DND-41 (cell line): ENCODE results near the gene MAPK1.

ENCODE experiments used
- ATAC-seq: fragments of 200-7000 bp; cut with Tn5 transposase; 3 replicates; pipeline ENCODE4 v1.9.1; 2021; ENCODE audit warnings: low read depth; ENCODE audit not compliant: insufficient read depth
- DNase-seq: peaks from one replicate; pipeline ENCODE4 v3.0.0-alpha.2; 2020
- H2AFZ ChIP-seq: 2 replicates; pipeline ENCODE4 v1.6.0; 2012; ENCODE audit warnings: low read depth, low read length
- H3K27ac ChIP-seq: 2 replicates; pipeline ENCODE4 v1.5.1; 2012; ENCODE audit warnings: low read length, inconsistent platforms
- H3K27me3 ChIP-seq: fragments of 200-600 bp; sonication (generic); 2 replicates; pipeline ENCODE4 v1.6.0; 2012; ENCODE audit warnings: low read length, mild to moderate bottlenecking, inconsistent platforms; ENCODE audit not compliant: insufficient read depth, poor library complexity
- H3K36me3 ChIP-seq: 2 replicates; pipeline ENCODE4 v1.5.1; 2012; ENCODE audit warnings: low read length, inconsistent platforms; ENCODE audit not compliant: insufficient read depth
- H3K4me1 ChIP-seq: 2 replicates; pipeline ENCODE4 v1.5.1; 2012; ENCODE audit warnings: mild to moderate bottlenecking, low read length; ENCODE audit not compliant: insufficient read depth
- H3K4me2 ChIP-seq: 2 replicates; pipeline ENCODE4 v1.6.0; 2012; ENCODE audit warnings: mild to moderate bottlenecking, moderate library complexity, low read length, inconsistent platforms; ENCODE audit not compliant: insufficient read depth
- H3K4me3 ChIP-seq, 2 experiments: fragments of 200-600 bp in 1 of 2; shearing (Covaris generic) in 1 of 2; 2 replicates each; pipeline ENCODE4 v1.5.1; 2012 to 2016; ENCODE audit warnings: inconsistent platforms in 2 of 2, low read length in 2 of 2, mild to moderate bottlenecking in 2 of 2, low read depth in 1 of 2, moderate library complexity in 1 of 2
- H3K79me2 ChIP-seq: 2 replicates; pipeline ENCODE4 v1.6.0; 2012; ENCODE audit warnings: low read length, inconsistent platforms; ENCODE audit not compliant: insufficient read depth
- H3K9ac ChIP-seq: 2 replicates; pipeline ENCODE4 v1.6.0; 2012; ENCODE audit warnings: low read depth, mild to moderate bottlenecking, inconsistent platforms, low read length, moderate library complexity
- H3K9me3 ChIP-seq: 2 replicates; pipeline ENCODE4 v1.5.1; 2012; ENCODE audit warnings: low read length, moderate library complexity, mild to moderate bottlenecking, inconsistent platforms; ENCODE audit not compliant: insufficient read depth, severe bottlenecking
- H4K20me1 ChIP-seq: 2 replicates; pipeline ENCODE4 v1.6.0; 2012; ENCODE audit warnings: low read length; ENCODE audit not compliant: insufficient read depth
- CTCF ChIP-seq: IDR thresholded peaks from 2 replicates; pipeline ENCODE4 v1.5.1; 2012; ENCODE audit warnings: borderline replicate concordance, low read length, moderate library complexity, mild to moderate bottlenecking; ENCODE audit not compliant: poor library complexity, severe bottlenecking; ENCODE audit errors: extremely low read depth
- EZH2 ChIP-seq: IDR thresholded peaks from 3 replicates; pipeline ENCODE4 v1.6.1; 2012; ENCODE audit warnings: borderline replicate concordance, low read depth, mild to moderate bottlenecking, moderate library complexity, low read length, inconsistent platforms; ENCODE audit not compliant: severe bottlenecking

Gene MAPK1

GRCh38 chr22:21735200-21736083 is 132.0 kb downstream of the MAPK1 start, which contains the start of gene YPEL1:
Gene YPEL1, minus strand, starts transcription at chr22:21735794. Its CDS starts 25,050 bp downstream, at chr22:21710744.
- Histone ChIP-seq H3K4me2 (peak within 1 kb of the TSS; percentile 98), H3K27me3 (no peaks in the 10 kb centered on the region), H3K9ac (peak within 1 kb of the TSS; percentile 94), H3K9me3 (no peaks in the 10 kb centered on the region), H2AFZ (peak within 1 kb of the TSS; percentile 97), H3K4me1 (peaks cover 50% of the 10 kb centered on the region), H3K27ac (peak within 1 kb of the TSS; percentile 96), H3K36me3 (peaks cover 9% of the 10 kb centered on the region), H4K20me1 (peaks cover 7% of the 10 kb centered on the region; the same call in 1 of the 2 replicates), H3K4me3 (peak within 1 kb of the TSS; percentile 81 to 98), H3K79me2 (peaks cover 48% of the 10 kb centered on the region)
- DNase-seq (peak; percentile 95), ATAC-seq (peak; percentile 89)
- TF ChIP-seq EZH2 (no peak), CTCF (no peak)

DNA sequence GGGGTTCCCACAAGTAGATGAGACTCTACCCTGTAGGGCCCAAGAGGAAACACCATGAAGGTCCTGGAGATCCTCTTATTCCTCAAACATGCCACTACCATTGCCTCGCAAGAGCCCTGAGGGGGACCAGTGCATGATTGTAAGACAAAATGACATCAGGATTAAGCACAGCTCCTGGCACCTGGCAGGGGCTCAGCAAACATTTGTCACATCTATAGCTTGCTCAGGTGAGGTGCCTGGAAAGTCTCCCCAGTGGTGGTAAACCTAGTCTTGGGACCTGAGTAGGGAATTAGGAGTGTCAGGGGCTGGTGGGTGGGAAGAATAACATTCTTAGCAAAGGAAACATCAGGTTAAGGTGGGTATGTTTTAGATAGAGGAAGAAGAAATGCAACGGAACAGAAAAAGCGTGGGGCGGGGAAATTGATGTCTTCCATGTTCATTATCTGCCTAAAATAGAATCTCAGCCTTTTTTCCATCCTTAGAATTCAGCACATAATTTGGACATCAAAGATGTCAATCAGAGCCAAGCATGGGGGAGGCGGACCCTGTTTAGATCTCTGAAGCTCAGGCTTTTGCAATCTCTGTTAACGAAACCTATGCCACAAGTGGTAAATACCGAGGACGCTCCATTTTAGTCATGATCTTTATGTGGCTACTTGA is 132.8 kb downstream of the MAPK1 start:
- TF ChIP-seq EZH2 (no peak), CTCF (no peak)
- ATAC-seq = no peak
- peaks cover 11% of the 10 kb centered on the region for H3K36me3 ChIP-seq
- peak overlapping the region; percentile 98 for H3K4me2 ChIP-seq
- peak; percentile 27 for DNase-seq
- H4K20me1 ChIP-seq = peaks cover 9% of the 10 kb centered on the region; the same call in 1 of the 2 replicates
- peaks cover 55% of the 10 kb centered on the region for H3K79me2 ChIP-seq
- no peaks in the 10 kb centered on the region for H3K9me3 ChIP-seq
- H3K9ac ChIP-seq = peak overlapping the region; percentile 94
- H3K27ac ChIP-seq = peak overlapping the region; percentile 96
- H2AFZ ChIP-seq = peak overlapping the region; percentile 97
- peak overlapping the region; percentile 81 to 98 for H3K4me3 ChIP-seq
- H3K27me3 ChIP-seq = no peaks in the 10 kb centered on the region
- H3K4me1 ChIP-seq = peaks cover 50% of the 10 kb centered on the region

GRCh38 chr22:21731503-21731902 is 135.9 kb downstream of the MAPK1 start:
- H3K9ac ChIP-seq = no peak overlapping the region
- no peak for ATAC-seq
- no peaks in the 10 kb centered on the region for H3K9me3 ChIP-seq
- DNase-seq = no peak
- H3K79me2 ChIP-seq = peaks cover 84% of the 10 kb centered on the region
- no peak overlapping the region for H3K4me2 ChIP-seq
- TF ChIP-seq EZH2 (no peak), CTCF (no peak)
- H3K4me3 ChIP-seq = no peak overlapping the region
- peaks cover 29% of the 10 kb centered on the region for H4K20me1 ChIP-seq
- peaks cover 45% of the 10 kb centered on the region for H3K4me1 ChIP-seq
- no peak overlapping the region for H3K27ac ChIP-seq
- no peaks in the 10 kb centered on the region for H3K27me3 ChIP-seq
- H2AFZ ChIP-seq = no peak overlapping the region
- peaks cover 25% of the 10 kb centered on the region for H3K36me3 ChIP-seq
